ENCODE results near the gene KIAA1958.
"Not testable (repeated sequence)": the region's sequence is repeated elsewhere in the genome, so short reads cannot be mapped to it uniquely, and the experiment has no call there.

KIAA1958 gene

GRCh38 chr9:112555101-112555643 lies 68.5 kb downstream of the KIAA1958 start:
- DNase-seq (ENCODE audit: low read depth, low spot score), result no peak

GRCh38 chr9:112555844-112556482 lies 69.3 kb downstream of the KIAA1958 start:
- DNase-seq (ENCODE audit: low read depth, low spot score), result no peak

GRCh38 chr9:112556497-112557442 lies 70.1 kb downstream of the KIAA1958 start:
- DNase-seq (ENCODE audit: low read depth, low spot score), result peak; percentile 67

GRCh38 chr9:112558476-112558875 lies 71.8 kb downstream of the KIAA1958 start:
- peak; percentile 48 for DNase-seq (ENCODE audit: low read depth, low spot score)

- no peak for DNase-seq (ENCODE audit: low read depth, low spot score)
These were observed 72.4 kb downstream of the KIAA1958 start for GRCh38 chr9:112558978-112559377.

- DNase-seq (ENCODE audit: low read depth, low spot score), result no peak
These were observed 73.2 kb downstream of the KIAA1958 start for GRCh38 chr9:112559629-112560413.

- DNase-seq (ENCODE audit: low read depth, low spot score), result no peak
These were observed 75.8 kb downstream of the KIAA1958 start for GRCh38 chr9:112562235-112562958.

GRCh38 chr9:112569186-112569585 lies 82.6 kb downstream of the KIAA1958 start:
- peak; percentile 79 for DNase-seq (ENCODE audit: low read depth, low spot score)

GRCh38 chr9:112570671-112571167 lies 84.1 kb downstream of the KIAA1958 start:
- peak; percentile 29 for DNase-seq (ENCODE audit: low read depth, low spot score)

GRCh38 chr9:112571624-112572355 lies 85.2 kb downstream of the KIAA1958 start:
- DNase-seq (ENCODE audit: low read depth, low spot score), result no peak

- DNase-seq (ENCODE audit: low read depth, low spot score), result no peak
These were observed 85.8 kb downstream of the KIAA1958 start for GRCh38 chr9:112572416-112572815.

GRCh38 chr9:112574008-112574407 lies 87.4 kb downstream of the KIAA1958 start:
- no peak for DNase-seq (ENCODE audit: low read depth, low spot score)

- no peak for DNase-seq (ENCODE audit: low read depth, low spot score)
These were observed 88.5 kb downstream of the KIAA1958 start for GRCh38 chr9:112575107-112575506.

GRCh38 chr9:112581469-112582176 lies 95.0 kb downstream of the KIAA1958 start:
- no peak for DNase-seq (ENCODE audit: low read depth, low spot score)

- DNase-seq (ENCODE audit: low read depth, low spot score), result no peak
These were observed 96.0 kb downstream of the KIAA1958 start for GRCh38 chr9:112582371-112583262.

- DNase-seq (ENCODE audit: low read depth, low spot score), result peak; percentile 55
These were observed 100.0 kb downstream of the KIAA1958 start for GRCh38 chr9:112586599-112587155.

- DNase-seq (ENCODE audit: low read depth, low spot score), result not testable (repeated sequence)
These were observed 105.2 kb downstream of the KIAA1958 start for GRCh38 chr9:112591875-112592274.

GRCh38 chr9:112599732-112600131 lies 113.1 kb downstream of the KIAA1958 start:
- DNase-seq (ENCODE audit: low read depth, low spot score), result no peak

Measured in astrocyte of the hippocampus (primary cell).